Measurements from ENCODE around the gene HIGD1B.

DNA sequence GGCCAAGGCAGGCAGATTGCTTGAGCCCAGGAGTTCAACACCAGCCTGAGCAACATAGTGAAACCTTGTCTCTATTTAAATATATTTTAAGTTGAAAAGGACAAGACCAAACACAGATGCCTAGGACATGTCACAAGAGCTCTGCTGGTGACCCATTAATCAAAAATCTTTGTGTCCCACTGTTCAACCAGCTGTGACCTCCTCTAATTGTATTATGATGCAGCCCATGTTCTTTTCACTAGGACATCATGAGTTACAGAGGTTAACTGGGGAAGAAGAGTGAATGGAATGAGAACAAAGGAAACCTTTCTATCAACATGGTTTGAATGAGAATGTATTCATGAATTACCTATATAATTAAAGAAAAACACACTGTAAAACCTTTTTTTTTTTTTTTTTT lies 44.6 kb downstream of the HIGD1B start:
- TF ChIP-seq, protein P1, sequence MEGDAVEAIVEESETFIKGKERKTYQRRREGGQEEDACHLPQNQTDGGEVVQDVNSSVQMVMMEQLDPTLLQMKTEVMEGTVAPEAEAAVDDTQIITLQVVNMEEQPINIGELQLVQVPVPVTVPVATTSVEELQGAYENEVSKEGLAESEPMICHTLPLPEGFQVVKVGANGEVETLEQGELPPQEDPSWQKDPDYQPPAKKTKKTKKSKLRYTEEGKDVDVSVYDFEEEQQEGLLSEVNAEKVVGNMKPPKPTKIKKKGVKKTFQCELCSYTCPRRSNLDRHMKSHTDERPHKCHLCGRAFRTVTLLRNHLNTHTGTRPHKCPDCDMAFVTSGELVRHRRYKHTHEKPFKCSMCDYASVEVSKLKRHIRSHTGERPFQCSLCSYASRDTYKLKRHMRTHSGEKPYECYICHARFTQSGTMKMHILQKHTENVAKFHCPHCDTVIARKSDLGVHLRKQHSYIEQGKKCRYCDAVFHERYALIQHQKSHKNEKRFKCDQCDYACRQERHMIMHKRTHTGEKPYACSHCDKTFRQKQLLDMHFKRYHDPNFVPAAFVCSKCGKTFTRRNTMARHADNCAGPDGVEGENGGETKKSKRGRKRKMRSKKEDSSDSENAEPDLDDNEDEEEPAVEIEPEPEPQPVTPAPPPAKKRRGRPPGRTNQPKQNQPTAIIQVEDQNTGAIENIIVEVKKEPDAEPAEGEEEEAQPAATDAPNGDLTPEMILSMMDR (IDR thresholded peaks at IDR 0.05; ENCODE audit: low read depth, low read length) = no peak
- no peak for TF ChIP-seq EZH2phosphoT487 (IDR thresholded peaks at IDR 0.05; ENCODE audit: low read depth)
